IMR-90 (cell line): ENCODE measurements around the gene HIVEP1. TPM values are rescaled to one million over a fixed set of nuclear protein-coding genes. Genes with fewer than 3 reads are reported as not detected.

ENCODE experiments used
- ATAC-seq: fragments of 200-7000 bp; cut with Tn5 transposase; 2 replicates; pipeline ENCODE4 v1.9.1; 2020; ENCODE audit warnings: low read depth, mild to moderate bottlenecking, moderate library complexity
- BruUV-seq: library from RNA; stranded (reverse); fragments of 400-500 nt; replicated peaks from 2 replicates; lab custom pipeline; 2021; lab: Mats Ljungman, UMichigan
- CTCF ChIA-PET: fragments of 300-600 bp; formaldehyde crosslinking; extraction: SDS; loops from one replicate; lab custom pipeline; 2021; ENCODE audit warnings: antibody characterized with exemption; lab: Yijun Ruan, JAX
- POLR2A ChIA-PET: fragments of 300-600 bp; sonication (Branson Sonifier 250); formaldehyde crosslinking; loops from one replicate; lab custom pipeline; 2022; ENCODE audit warnings: antibody characterized with exemption; ENCODE audit not compliant: unreplicated experiment; lab: Charles Lee
- DNase-seq: peaks from one replicate; pipeline ENCODE4 v3.0.0; 2013
- H2AFZ ChIP-seq: replicated peaks from 2 replicates; pipeline ENCODE3; 2013; ENCODE audit warnings: low read length, mild to moderate bottlenecking; ENCODE audit not compliant: poor library complexity
- H2AK5ac ChIP-seq: 2 replicates; pipeline ENCODE4 v1.6.1; 2013; ENCODE audit warnings: low read depth, low read length, inconsistent platforms
- H2AK9ac ChIP-seq: replicated peaks from 2 replicates; pipeline ENCODE3; 2013; ENCODE audit warnings: mild to moderate bottlenecking, low read depth, low read length, moderate library complexity; ENCODE audit not compliant: poor library complexity
- H2BK120ac ChIP-seq: 2 replicates; pipeline ENCODE4 v1.6.1; 2013; ENCODE audit warnings: low read depth, low read length, inconsistent platforms
- H2BK15ac ChIP-seq: 3 replicates; pipeline ENCODE4 v1.6.1; 2013; ENCODE audit warnings: low read depth, low read length, inconsistent platforms
- H2BK20ac ChIP-seq: 2 replicates; pipeline ENCODE4 v1.6.1; 2013; ENCODE audit warnings: low read depth, mild to moderate bottlenecking, inconsistent platforms, low read length, moderate library complexity
- H2BK5ac ChIP-seq: 2 replicates; pipeline ENCODE4 v1.6.1; 2013; ENCODE audit warnings: mild to moderate bottlenecking, low read depth, low read length, inconsistent platforms; ENCODE audit not compliant: poor library complexity, severe bottlenecking
- H3K14ac ChIP-seq: replicated peaks from 2 replicates; pipeline ENCODE4 v1.6.1; 2013; ENCODE audit warnings: low read depth, low read length, inconsistent platforms
- H3K18ac ChIP-seq: 2 replicates; pipeline ENCODE4 v1.6.1; 2013; ENCODE audit warnings: low read depth, low read length, control low read depth
- H3K23ac ChIP-seq: 2 replicates; pipeline ENCODE4 v1.6.1; 2013; ENCODE audit warnings: low read depth, low read length, inconsistent platforms
- H3K27ac ChIP-seq: 2 replicates; pipeline ENCODE4 v1.5.1; 2013; ENCODE audit warnings: mild to moderate bottlenecking, control low read depth, low read length; ENCODE audit not compliant: insufficient read depth
- H3K27me3 ChIP-seq: 2 replicates; pipeline ENCODE4 v1.6.1; 2013; ENCODE audit warnings: low read length; ENCODE audit not compliant: control insufficient read depth, insufficient read depth
- H3K36me3 ChIP-seq: 2 replicates; pipeline ENCODE4 v1.6.1; 2013; ENCODE audit warnings: low read length, mixed read lengths; ENCODE audit not compliant: control insufficient read depth, insufficient read depth
- H3K4ac ChIP-seq: 2 replicates; pipeline ENCODE4 v1.6.1; 2013; ENCODE audit warnings: low read depth, low read length, inconsistent platforms
- H3K4me1 ChIP-seq: 2 replicates; pipeline ENCODE4 v1.6.1; 2013; ENCODE audit warnings: low read length, mixed read lengths; ENCODE audit not compliant: control insufficient read depth, insufficient read depth
- H3K4me2 ChIP-seq: 2 replicates; pipeline ENCODE4 v1.6.1; 2013; ENCODE audit warnings: low read depth, mild to moderate bottlenecking, control low read depth, low read length, moderate library complexity
- H3K4me3 ChIP-seq: 2 replicates; pipeline ENCODE4 v1.5.1; 2013; ENCODE audit warnings: low read depth, mild to moderate bottlenecking, control low read depth, low read length, moderate library complexity; ENCODE audit not compliant: insufficient read depth
- H3K56ac ChIP-seq: 2 replicates; pipeline ENCODE4 v1.6.1; 2013; ENCODE audit warnings: low read length, inconsistent platforms; ENCODE audit not compliant: insufficient read depth; ENCODE audit errors: extremely low read depth
- H3K79me1 ChIP-seq, 2 experiments: 2 replicates each; pipeline ENCODE4 v1.6.1; 2013; ENCODE audit warnings: low read length in 2 of 2, inconsistent platforms in 1 of 2, low read depth in 1 of 2
- H3K9ac ChIP-seq: 2 replicates; pipeline ENCODE4 v1.6.1; 2013; ENCODE audit warnings: low read depth, low read length, control low read depth
- H3K9me1 ChIP-seq: 2 replicates; pipeline ENCODE4 v1.6.1; 2013; ENCODE audit warnings: low read length, inconsistent platforms; ENCODE audit not compliant: insufficient read depth
- H3K9me3 ChIP-seq: 2 replicates; pipeline ENCODE4 v1.6.1; 2013; ENCODE audit warnings: low read length; ENCODE audit not compliant: control insufficient read depth, insufficient read depth
- H4K20me1 ChIP-seq: 2 replicates; pipeline ENCODE4 v1.6.1; 2013; ENCODE audit warnings: low read length, inconsistent platforms; ENCODE audit not compliant: insufficient read depth
- H4K5ac ChIP-seq: 2 replicates; pipeline ENCODE4 v1.6.1; 2013; ENCODE audit warnings: mild to moderate bottlenecking, low read depth, low read length, control low read depth
- H4K8ac ChIP-seq, 2 experiments: 2 replicates each; pipeline ENCODE4 v1.6.1; 2013; ENCODE audit warnings: low read depth in 2 of 2, low read length in 2 of 2, control low read depth in 1 of 2, inconsistent platforms in 1 of 2
- H4K91ac ChIP-seq: 2 replicates; pipeline ENCODE4 v1.6.1; 2013; ENCODE audit warnings: low read depth, low read length, inconsistent platforms; ENCODE audit not compliant: insufficient read depth
- CEBPB ChIP-seq: IDR thresholded peaks from 2 replicates; pipeline ENCODE4 v1.6.1; 2012; ENCODE audit warnings: low read depth, low read length, improper control_type of control experiment
- CHD1 ChIP-seq: IDR thresholded peaks from 2 replicates; pipeline ENCODE4 v1.6.1; 2012; ENCODE audit warnings: low read depth, low read length, improper control_type of control experiment
- CTCF ChIP-seq: conservative IDR thresholded peaks from 2 replicates; pipeline ENCODE4 v1.5.1; 2012; ENCODE audit warnings: mild to moderate bottlenecking, low read depth, low read length, improper control_type of control experiment
- ELK1 ChIP-seq: fragments of 150-350 bp; IDR thresholded peaks from 2 replicates; pipeline ENCODE4 v1.6.1; 2016; ENCODE audit warnings: low read depth, mild to moderate bottlenecking, low read length, moderate library complexity, borderline replicate concordance
- FOS ChIP-seq: fragments of 150-350 bp; IDR thresholded peaks from 2 replicates; pipeline ENCODE4 v1.6.1; 2016; ENCODE audit warnings: low read depth, low read length
- MAFK ChIP-seq: IDR thresholded peaks from 2 replicates; pipeline ENCODE4 v1.6.1; 2012; ENCODE audit warnings: low read depth, low read length, improper control_type of control experiment
- MXI1 ChIP-seq: IDR thresholded peaks from 2 replicates; pipeline ENCODE4 v1.6.1; 2012; ENCODE audit warnings: low read depth, mild to moderate bottlenecking, low read length, moderate library complexity, borderline replicate concordance
- NFE2L2 ChIP-seq: fragments of 150-350 bp; IDR thresholded peaks from 2 replicates; pipeline ENCODE4 v1.6.1; 2016; ENCODE audit warnings: low read depth, mild to moderate bottlenecking, low read length
- POLR2A ChIP-seq: IDR thresholded peaks from 2 replicates; pipeline ENCODE4 v1.6.1; 2012; ENCODE audit warnings: mild to moderate bottlenecking, low read depth, low read length
- RAD21 ChIP-seq: IDR thresholded peaks from 2 replicates; pipeline ENCODE4 v1.6.1; 2012; ENCODE audit warnings: low read length, improper control_type of control experiment
- RCOR1 ChIP-seq: IDR thresholded peaks from 2 replicates; pipeline ENCODE4 v1.6.1; 2012; ENCODE audit warnings: mild to moderate bottlenecking, low read length, improper control_type of control experiment; ENCODE audit not compliant: insufficient replicate concordance
- RFX5 ChIP-seq: IDR thresholded peaks from 2 replicates; pipeline ENCODE4 v1.8.0; 2012; ENCODE audit warnings: low read depth, mild to moderate bottlenecking, low read length, moderate library complexity
- SMC3 ChIP-seq: fragments of 150-350 bp; IDR thresholded peaks from 2 replicates; pipeline ENCODE4 v1.6.1; 2016; ENCODE audit warnings: low read depth, mild to moderate bottlenecking, antibody characterized with exemption, low read length, moderate library complexity
- USF2 ChIP-seq: fragments of 150-350 bp; IDR thresholded peaks from 2 replicates; pipeline ENCODE4 v1.6.1; 2017; ENCODE audit warnings: mild to moderate bottlenecking, antibody characterized with exemption, low read length, low read depth
- WGBS, 2 experiments: methylation state at CpG; one replicate each; pipeline versions ENCODE4 v1.1.5 to v1.1.7; 2013; ENCODE audit warnings: missing lambda C conversion rate in 2 of 2; ENCODE audit not compliant: insufficient read length in 1 of 2; ENCODE audit errors: extremely low coverage in 2 of 2; 5-methylcytosine and 5-hydroxymethylcytosine counted together
- dilution Hi-C: fragments of 300-500 bp; cut with HindIII; formaldehyde crosslinking; loops from one replicate; pipeline ENCODE4 v1.14.3; 2018; ENCODE audit warnings: low sequenced_read_pairs; ENCODE audit not compliant: unreplicated experiment
- in situ Hi-C: fragments of 300-500 bp; cut with MboI; formaldehyde crosslinking; loops from 3 replicates; pipeline ENCODE4 v1.14.3; 2019; ENCODE audit warnings: low sequenced_read_pairs, inconsistent platforms, mixed read lengths
- intact Hi-C: fragments of 100-400 bp; cut with micrococcal nuclease; formaldehyde crosslinking; loops from 2 replicates; pipeline ENCODE4 v1.10.0; 2022
- polyA plus RNA-seq, 3 experiments: library from polyadenylated mRNA; depleted of rRNA; stranded (reverse); fragments of >200 nt; gene quantifications; 2 replicates each; pipeline ENCODE4 v1.2.3, GENCODE V29; 2012; ENCODE audit warnings: low replicate concordance in 1 of 3
- total RNA-seq: library from RNA; depleted of rRNA; stranded (reverse); fragments of >200 nt; gene quantifications from 2 replicates; pipeline ENCODE4 v1.2.3, GENCODE V29; 2012

HIVEP1 gene
- total and polyA plus RNA-seq, 2 of the 4 experiments (the other 2 are of a cell fraction), result 13.0 to 17.2 TPM

GRCh38 chr6:12071064-12071615, 59.0 kb downstream of the HIVEP1 start:
- Histone ChIP-seq H4K5ac (no peak overlapping the region), H4K20me1 (peaks cover 6% of the 10 kb centered on the region; the same call in 1 of the 2 replicates), H3K56ac (no peak overlapping the region), H3K27me3 (no peaks in the 10 kb centered on the region), H3K4me2 (no peak overlapping the region), H3K23ac (no peak overlapping the region), H3K9me3 (no peaks in the 10 kb centered on the region), H3K79me1 (peaks cover 24 to 54% of the 10 kb centered on the region in 2 experiments), H2BK120ac (no peak overlapping the region), H3K9ac (no peak overlapping the region), H2AK5ac (no peak overlapping the region), H4K8ac (no peak overlapping the region), H2BK20ac (no peak overlapping the region), H3K9me1 (peaks cover 10% of the 10 kb centered on the region), H3K4me1 (no peaks in the 10 kb centered on the region; the same call in 1 of the 2 replicates), H3K18ac (no peak overlapping the region), H2AK9ac (no peak overlapping the region), H3K4ac (no peak overlapping the region), H4K91ac (no peak overlapping the region), H2AFZ (no peak overlapping the region), H3K36me3 (no peaks in the 10 kb centered on the region), H3K4me3 (no peak overlapping the region), H3K27ac (no peak overlapping the region), H3K14ac (no peak overlapping the region), H2BK15ac (no peak overlapping the region), H2BK5ac (no peak overlapping the region)
- dilution Hi-C loops, result no loop called here
- BruUV-seq, result no TSS peak
- intact Hi-C loops, result no loop called here
- ChIA-PET POLR2A (interaction anchor here (0.5 kb wide), 1 partner anchor 416 kb away, joined by 3 read pairs; no protein-coding TSS in a partner anchor), CTCF (no interaction called here)
- ATAC-seq, result no peak
- DNase-seq, result no peak
- no CpG with 5 or more reads among the region's 2 CpGs for WGBS, 2 experiments
- TF ChIP-seq CTCF, result no peak
- no peak for TF ChIP-seq ELK1
- TF ChIP-seq CHD1, result no peak
- TF ChIP-seq RFX5, result no peak
- no peak for TF ChIP-seq MXI1
- TF ChIP-seq SMC3, result no peak
- no peak for TF ChIP-seq NFE2L2
- no peak for TF ChIP-seq FOS
- TF ChIP-seq USF2, result no peak
- no peak for TF ChIP-seq CEBPB
- no peak for TF ChIP-seq RCOR1
- TF ChIP-seq MAFK, result no peak
- TF ChIP-seq RAD21, result no peak
- no peak for TF ChIP-seq POLR2A
- in situ Hi-C loops, result no loop called here
